CD14-positive monocyte (primary cell): ENCODE results near the gene CCL27. TPM values are rescaled to one million over a fixed set of nuclear protein-coding genes. Genes with fewer than 3 reads are reported as not detected.

Source experiments
- DNase-seq, 3 donors: peaks; one replicate each; pipeline ENCODE4 v3.0.0-alpha.2; 2011 to 2022
- H2AFZ ChIP-seq: 2 replicates; pipeline ENCODE4 v1.6.0; 2012; ENCODE audit warnings: mild to moderate bottlenecking, low read depth, low read length, inconsistent platforms; ENCODE audit not compliant: insufficient read depth, poor library complexity, severe bottlenecking
- H3K27ac ChIP-seq, 2 donors: 1 replicate in 1 of 2; 2 replicates in 1 of 2; pipeline ENCODE4 v1.5.1; 2012 to 2013; ENCODE audit warnings: low read length in 2 of 2, control low read depth in 1 of 2, inconsistent platforms in 1 of 2, low read depth in 1 of 2, mild to moderate bottlenecking in 1 of 2
- H3K27me3 ChIP-seq, 2 donors: one replicate each; pipeline versions ENCODE4 v1.6.0 to v1.6.1; 2011 to 2013; ENCODE audit warnings: low read length in 2 of 2; ENCODE audit not compliant: control insufficient read depth in 2 of 2, insufficient read depth in 2 of 2
- H3K36me3 ChIP-seq, 2 donors: replicated peaks in 1 of 2; 1 replicate in 1 of 2; 2 replicates in 1 of 2; pipeline versions ENCODE4 v1.5.1 to v1.6.1; 2012 to 2013; ENCODE audit warnings: low read length in 2 of 2, control low read depth in 1 of 2, inconsistent platforms in 1 of 2, mild to moderate bottlenecking in 1 of 2; ENCODE audit not compliant: insufficient read depth in 2 of 2, control insufficient read depth in 1 of 2
- H3K4me1 ChIP-seq, 2 donors: 1 replicate in 1 of 2; 2 replicates in 1 of 2; pipeline versions ENCODE4 v1.5.1 to v1.6.1; 2012 to 2013; ENCODE audit warnings: low read length in 2 of 2, control low read depth in 1 of 2, inconsistent platforms in 1 of 2, mild to moderate bottlenecking in 1 of 2, moderate library complexity in 1 of 2; ENCODE audit not compliant: insufficient read depth in 2 of 2, control insufficient read depth in 1 of 2
- H3K4me2 ChIP-seq: replicated peaks from 2 replicates; pipeline ENCODE3; 2012; ENCODE audit warnings: low read length, moderate library complexity, mild to moderate bottlenecking; ENCODE audit not compliant: poor library complexity, severe bottlenecking; ENCODE audit errors: extremely low read depth
- H3K4me3 ChIP-seq, 3 experiments: fragments of 200-600 bp in 1 of 3; sonication (generic) in 1 of 3; replicated peaks in 1 of 3; 1 replicate in 2 of 3; 2 replicates in 1 of 3; pipeline ENCODE4 v1.5.1; 2011 to 2013; ENCODE audit warnings: low read length in 3 of 3, mild to moderate bottlenecking in 3 of 3, control low read depth in 2 of 3, low read depth in 2 of 3, inconsistent platforms in 1 of 3, moderate library complexity in 1 of 3
- H3K79me2 ChIP-seq: 2 replicates; pipeline ENCODE4 v1.6.0; 2012; ENCODE audit warnings: mild to moderate bottlenecking, control low read depth, inconsistent platforms, low read length, moderate library complexity; ENCODE audit not compliant: insufficient read depth
- H3K9ac ChIP-seq: 2 replicates; pipeline ENCODE4 v1.6.0; 2017; ENCODE audit warnings: low read length, mild to moderate bottlenecking; ENCODE audit not compliant: insufficient read depth, poor library complexity, severe bottlenecking
- H3K9me3 ChIP-seq, 2 donors: replicated peaks in 1 of 2; 1 replicate in 1 of 2; 2 replicates in 1 of 2; pipeline versions ENCODE4 v1.5.1 to v1.6.1; 2012 to 2013; ENCODE audit warnings: low read length in 2 of 2, control low read depth in 1 of 2; ENCODE audit not compliant: control insufficient read depth in 1 of 2, insufficient read depth in 1 of 2
- H4K20me1 ChIP-seq: 2 replicates; pipeline ENCODE4 v1.6.0; 2012; ENCODE audit warnings: mild to moderate bottlenecking, low read length, control low read depth, moderate library complexity; ENCODE audit not compliant: insufficient read depth
- H3K27ac Mint-ChIP-seq, 7 donors: one replicate each; pipeline ENCODE4 v1.8.0; 2020; ENCODE audit warnings: mild to moderate bottlenecking in 7 of 7, mixed read lengths in 7 of 7, moderate library complexity in 6 of 7, inconsistent platforms in 2 of 7
- H3K27me3 Mint-ChIP-seq, 3 donors: one replicate each; pipeline ENCODE4 v1.8.0; 2021 to 2022; ENCODE audit warnings: low read depth in 3 of 3, mild to moderate bottlenecking in 3 of 3, mixed read lengths in 3 of 3, moderate library complexity in 3 of 3, inconsistent platforms in 1 of 3
- H3K36me3 Mint-ChIP-seq, 2 donors: one replicate each; pipeline ENCODE4 v1.8.0; 2020; ENCODE audit warnings: mixed read lengths in 2 of 2, inconsistent platforms in 1 of 2, mild to moderate bottlenecking in 1 of 2
- H3K4me1 Mint-ChIP-seq: one replicate; pipeline ENCODE4 v1.8.0; 2020; ENCODE audit warnings: mild to moderate bottlenecking, mixed read lengths
- H3K4me3 Mint-ChIP-seq, 2 donors: one replicate each; pipeline ENCODE4 v1.8.0; 2020; ENCODE audit warnings: mild to moderate bottlenecking in 2 of 2, mixed read lengths in 2 of 2, moderate library complexity in 1 of 2
- H3K9me3 Mint-ChIP-seq, 7 donors: one replicate each; pipeline ENCODE4 v1.8.0; 2020 to 2022; ENCODE audit warnings: mixed read lengths in 7 of 7, mild to moderate bottlenecking in 6 of 7, moderate library complexity in 6 of 7, inconsistent platforms in 2 of 7
- CTCF ChIP-seq: fragments of 200-600 bp; IDR thresholded peaks from one replicate; pipeline ENCODE4 v1.8.0; 2022; ENCODE audit warnings: antibody characterized with exemption, mild to moderate bottlenecking
- WGBS: methylation state at CpG from one replicate; pipeline ENCODE4 v1.1.5; 2013; ENCODE audit warnings: missing lambda C conversion rate; ENCODE audit not compliant: insufficient coverage; 5-methylcytosine and 5-hydroxymethylcytosine counted together
- intact Hi-C, 2 donors: fragments of 100-400 bp; cut with micrococcal nuclease; formaldehyde crosslinking; loops; one replicate each; pipeline versions ENCODE4 v1.15.0 to v1.15.1; 2023
- polyA plus RNA-seq, 3 donors: library from polyadenylated mRNA; depleted of rRNA in 1 of 3; unstranded in 2 of 3; stranded (reverse) in 1 of 3; fragments of 300-500 nt in 2 of 3; fragments of >200 nt in 1 of 3; fragmentation: Illumina TruSeq in 2 of 3; gene quantifications; 1 replicate in 2 of 3; 2 replicates in 1 of 3; pipeline ENCODE4 v1.2.3, GENCODE V29; 2012 to 2021

Gene CCL27
- polyA plus RNA-seq, 3 donors, result not detected

- Mint-ChIP-seq H3K4me1 (peaks cover 48% of the 10 kb centered on the region), H3K27me3 (peaks cover 4 to 8% (median 5%) of the 10 kb centered on the region in 3 donors), H3K36me3 (peaks cover 34 to 44% of the 10 kb centered on the region in 2 donors), H3K4me3 (peak overlapping the region in 1 of 2 donors; percentile 14), H3K9me3 (peaks cover 0 to 2% (median 0%) of the 10 kb centered on the region in 7 donors), H3K27ac (peak overlapping the region in 2 of 7 donors; percentile 15 to 16)
- no peaks in the 10 kb centered on the region for H3K9me3 ChIP-seq
- H3K4me1 ChIP-seq, result peaks cover 24 to 34% of the 10 kb centered on the region in 2 donors
- DNase-seq, result no peak
- peaks cover 14% of the 10 kb centered on the region for H4K20me1 ChIP-seq
- H2AFZ ChIP-seq, result no peak overlapping the region
- peaks cover 18 to 30% of the 10 kb centered on the region in 2 donors for H3K36me3 ChIP-seq
- intact Hi-C loops, result no loop called here
- peaks cover 4% of the 10 kb centered on the region for H3K79me2 ChIP-seq
- no peaks in the 10 kb centered on the region for H3K27me3 ChIP-seq
- TF ChIP-seq CTCF, result no peak
- no peak overlapping the region for H3K9ac ChIP-seq
- no peak overlapping the region for H3K4me3 ChIP-seq
- H3K27ac ChIP-seq, result no peak overlapping the region
- H3K4me2 ChIP-seq, result no peak overlapping the region
- WGBS, result 95% methylated on average over 8 of the region's 8 CpGs
Measured at GRCh38 chr9:34648673-34649072, 13.8 kb downstream of the CCL27 start.

- Histone ChIP-seq H3K9me3 (no peaks in the 10 kb centered on the region), H3K27me3 (no peaks in the 10 kb centered on the region), H3K4me1 (peaks cover 24 to 34% of the 10 kb centered on the region in 2 donors), H3K79me2 (peaks cover 4% of the 10 kb centered on the region), H3K4me2 (peak overlapping the region; percentile 95), H3K9ac (peak overlapping the region; percentile 77), H3K36me3 (peaks cover 18 to 30% of the 10 kb centered on the region in 2 donors), H2AFZ (no peak overlapping the region), H4K20me1 (peaks cover 14% of the 10 kb centered on the region), H3K4me3 (peak overlapping the region in 2 of 3 experiments; percentile 85 to 90), H3K27ac (peak overlapping the region in 1 of 2 donors; percentile 83)
- 71% methylated on average over 3 of the region's 10 CpGs for WGBS
- H3K4me1 Mint-ChIP-seq, result peaks cover 39% of the 10 kb centered on the region
- no peak for TF ChIP-seq CTCF
- peaks cover 0 to 2% (median 0%) of the 10 kb centered on the region in 7 donors for H3K9me3 Mint-ChIP-seq
- intact Hi-C loops, result no loop called here
- peak overlapping the region; percentile 90 to 92 for H3K4me3 Mint-ChIP-seq
- H3K36me3 Mint-ChIP-seq, result peaks cover 34 to 44% of the 10 kb centered on the region in 2 donors
- peaks cover 3% of the 10 kb centered on the region in 3 donors for H3K27me3 Mint-ChIP-seq
- peak overlapping the region in 5 of 7 donors; percentile 78 to 89 (median 86) for H3K27ac Mint-ChIP-seq
- no peak for DNase-seq
Measured at GRCh38 chr9:34647651-34648050, 14.8 kb downstream of the CCL27 start.
